HG03520 (cell line): ENCODE results near the gene PCP4L1.
"Not testable (repeated sequence)": the region's sequence is repeated elsewhere in the genome, so short reads cannot be mapped to it uniquely, and the experiment has no call there.

Experiments used
- ATAC-seq: cut with Tn5 transposase; IDR thresholded peaks from one replicate; pipeline ENCODE4 v1.9.1; 2021; ENCODE audit warnings: mild to moderate bottlenecking, moderate library complexity; ENCODE audit not compliant: unreplicated experiment

Gene PCP4L1

DNA sequence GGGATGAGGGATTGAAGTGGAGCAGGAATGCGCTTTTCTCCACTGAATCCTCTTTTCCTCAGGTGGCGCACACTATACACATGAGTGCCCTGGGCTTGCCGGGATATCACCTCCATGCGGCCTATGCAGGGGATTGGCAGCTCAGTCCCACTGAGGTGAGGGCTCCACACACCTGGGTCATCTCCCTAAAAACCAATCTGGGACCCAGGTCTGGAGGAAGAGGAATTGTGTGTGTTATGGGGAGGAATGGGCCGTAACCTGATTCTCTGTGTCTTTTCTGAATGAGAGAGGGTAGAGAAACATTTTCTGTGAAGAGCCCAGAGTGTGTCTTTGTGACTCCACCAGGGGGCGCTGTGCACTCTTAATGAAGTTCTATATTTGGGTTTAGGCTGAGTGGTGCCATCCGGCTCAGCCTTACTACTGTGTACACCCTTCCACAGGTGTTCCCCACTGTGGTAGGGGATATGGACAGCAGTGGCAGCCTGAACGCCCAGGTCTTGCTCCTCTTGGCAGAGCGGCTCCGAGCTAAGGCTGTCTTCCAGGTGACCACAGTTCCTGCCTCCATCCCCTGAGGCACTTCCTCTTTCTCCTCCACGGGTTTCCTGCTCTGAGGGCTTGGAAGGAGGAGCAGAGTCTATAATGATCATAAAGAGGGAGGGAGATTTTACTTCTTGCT, 31.2 kb upstream of the PCP4L1 start:
- ATAC-seq: peak; percentile 34

DNA sequence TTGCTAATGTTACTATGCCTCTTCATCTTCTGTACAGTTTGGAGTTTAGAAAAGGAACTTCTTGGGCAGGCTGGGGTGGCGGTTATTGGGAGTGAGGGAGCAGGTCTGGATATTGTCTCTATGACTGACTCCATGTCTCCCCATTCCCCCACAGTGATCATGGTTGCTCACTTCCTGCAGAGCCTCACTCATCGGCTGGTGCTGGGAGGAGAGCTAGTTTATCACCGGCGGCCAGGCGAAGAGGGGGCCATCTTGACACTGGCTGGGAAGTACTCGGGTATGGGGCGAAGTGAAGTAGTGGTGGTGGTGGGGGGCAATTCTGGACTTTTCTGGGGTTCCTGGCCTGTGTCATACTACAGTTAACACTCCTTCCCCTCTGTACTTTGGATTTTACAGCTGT, 30.5 kb upstream of the PCP4L1 start:
- no peak for ATAC-seq

DNA sequence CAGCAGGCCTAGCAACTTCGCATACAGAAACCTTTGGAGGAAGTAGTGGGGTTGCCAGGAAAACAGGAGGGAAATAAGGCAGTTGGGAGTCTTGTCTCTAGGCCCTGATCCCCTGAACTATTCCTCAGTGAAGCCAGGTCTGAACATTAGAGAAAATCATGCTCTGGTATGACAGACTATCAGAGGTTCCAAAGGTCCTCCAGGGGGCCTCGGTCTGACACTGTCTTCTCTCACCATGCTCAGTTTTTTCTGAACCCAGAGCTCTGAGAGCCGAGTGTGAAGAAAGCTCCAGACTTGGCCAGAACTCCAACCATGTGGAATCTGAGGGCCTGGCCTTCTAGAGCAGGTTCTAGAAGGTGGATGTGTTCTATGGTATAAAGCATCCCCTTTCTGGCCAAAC, 28.6 kb upstream of the PCP4L1 start:
- ATAC-seq: no peak

DNA sequence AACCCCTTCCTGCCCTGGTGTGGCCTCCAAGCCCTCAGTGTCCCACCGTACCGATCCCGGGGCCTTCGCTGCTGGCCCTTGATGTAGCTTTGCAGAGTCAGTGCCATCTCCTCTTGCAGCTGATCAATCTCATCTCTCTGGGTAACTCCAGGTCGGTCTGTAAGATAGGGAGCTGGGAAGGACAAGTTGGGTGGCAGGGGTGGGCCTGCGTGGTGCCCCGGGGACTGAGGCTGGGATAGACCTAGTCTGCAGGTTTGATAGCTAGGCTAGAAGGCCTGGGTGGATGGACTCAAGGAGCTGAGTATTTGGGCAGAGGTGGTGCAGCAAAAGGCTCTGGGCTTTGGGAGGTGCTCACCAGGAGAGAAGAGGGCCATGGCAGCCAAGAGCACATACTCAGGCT, 27.8 kb upstream of the PCP4L1 start:
- ATAC-seq: no peak

DNA sequence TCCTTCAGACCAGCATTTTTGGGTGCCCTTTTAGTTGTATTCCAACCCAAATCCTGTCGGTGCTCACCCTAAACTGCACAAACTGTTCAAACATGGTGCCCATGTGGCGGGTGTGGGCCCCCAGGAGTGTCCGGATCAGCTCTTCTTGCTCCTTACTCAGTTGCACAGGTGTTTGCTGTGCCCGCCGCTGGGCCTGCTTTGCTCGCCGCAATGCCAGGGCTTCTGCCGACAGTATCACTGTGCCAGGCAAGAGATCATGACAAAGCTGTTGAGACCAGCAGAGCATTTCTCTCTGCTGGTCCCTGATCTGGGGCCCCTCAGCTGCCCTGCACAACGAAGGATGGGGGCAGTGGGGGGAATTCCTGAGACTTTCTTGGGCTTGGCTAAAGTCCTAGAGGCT, 25.4 kb upstream of the PCP4L1 start:
- no peak for ATAC-seq

DNA sequence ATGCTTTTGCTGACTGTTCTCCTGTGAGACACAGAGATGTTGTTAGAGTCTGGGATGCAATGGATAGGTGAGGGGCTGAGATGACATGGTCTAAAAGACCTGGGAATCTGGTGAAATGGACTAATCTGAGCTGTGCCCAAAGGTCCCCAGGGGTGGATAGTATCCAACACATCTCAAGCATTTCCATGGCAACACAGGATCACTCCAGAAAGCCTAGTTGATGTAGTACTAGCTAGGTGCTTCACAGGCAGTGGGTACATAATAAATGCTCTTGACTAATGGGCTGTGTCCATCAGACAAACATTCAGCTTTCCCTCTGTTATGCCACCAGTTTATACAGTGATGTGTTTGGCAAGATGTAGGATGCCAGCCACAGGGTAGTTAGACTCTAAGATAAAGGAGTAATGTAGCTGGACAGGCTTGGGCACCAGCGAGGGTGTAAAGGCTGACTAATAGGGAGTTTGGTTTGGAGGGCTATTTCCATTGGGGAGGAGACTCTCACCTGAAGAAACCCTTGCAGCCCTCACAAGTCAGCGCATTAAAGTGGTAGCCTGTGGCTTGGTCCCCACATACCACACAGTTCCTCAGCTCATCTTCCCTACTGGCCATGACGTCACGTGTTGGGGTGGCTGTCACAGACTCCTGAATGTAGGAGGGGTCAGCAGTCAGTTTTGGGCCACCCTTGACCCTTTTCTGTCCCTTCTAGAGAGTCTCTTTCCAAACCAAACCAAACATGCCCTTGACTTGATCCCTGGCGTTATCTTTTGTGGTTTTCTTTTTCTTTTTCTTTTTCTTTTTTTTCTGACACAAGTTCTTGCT, 22.4 kb upstream of the PCP4L1 start:
- ATAC-seq: no peak

DNA sequence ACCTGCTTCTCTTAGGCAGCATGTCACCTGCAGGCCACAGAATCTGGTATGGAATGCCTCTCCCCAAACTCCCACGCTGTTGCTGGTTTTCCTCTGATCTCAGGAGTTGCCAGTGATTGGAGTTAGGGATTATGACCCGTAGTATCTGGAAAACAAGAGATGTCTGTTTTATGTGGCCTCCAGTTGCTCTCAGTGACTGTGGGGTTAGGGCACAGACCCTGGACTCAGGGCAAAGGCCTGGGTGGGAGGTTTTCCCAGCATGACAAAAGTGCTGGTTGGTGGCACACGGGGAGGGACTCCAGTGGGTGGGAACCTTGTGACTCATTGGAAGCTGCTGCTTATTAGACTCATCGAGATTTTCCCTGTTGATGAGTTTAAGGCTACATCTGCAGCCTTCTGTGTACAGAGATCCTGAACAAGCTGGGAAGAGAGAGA, 20.5 kb upstream of the PCP4L1 start, which contains the start of gene NR1I3:
NR1I3 (minus strand) TSS at position 165 of the 435 bp plus-strand sequence. CDS start 1,638 bp downstream, outside the sequence.
- ATAC-seq: no peak

DNA sequence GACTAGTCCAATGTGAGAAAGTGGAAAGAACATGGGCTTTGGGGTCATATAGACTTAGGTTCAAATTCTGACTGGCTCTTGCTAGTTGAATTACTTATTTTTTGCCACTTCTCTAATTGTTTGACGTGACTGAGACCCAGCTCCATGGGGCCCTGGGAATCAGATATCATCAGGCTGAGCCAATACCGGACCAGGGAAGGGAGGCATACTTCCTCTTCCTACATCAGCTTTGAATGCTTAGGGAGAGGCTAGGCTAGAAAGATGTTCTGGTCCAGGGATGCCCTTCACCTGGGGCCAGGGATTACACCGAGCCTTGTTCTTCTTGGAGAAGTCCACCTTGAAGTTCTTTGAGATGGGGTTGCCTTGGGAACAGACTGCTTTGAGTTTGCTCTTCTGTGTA, 16.9 kb upstream of the PCP4L1 start:
- ATAC-seq: no peak

DNA sequence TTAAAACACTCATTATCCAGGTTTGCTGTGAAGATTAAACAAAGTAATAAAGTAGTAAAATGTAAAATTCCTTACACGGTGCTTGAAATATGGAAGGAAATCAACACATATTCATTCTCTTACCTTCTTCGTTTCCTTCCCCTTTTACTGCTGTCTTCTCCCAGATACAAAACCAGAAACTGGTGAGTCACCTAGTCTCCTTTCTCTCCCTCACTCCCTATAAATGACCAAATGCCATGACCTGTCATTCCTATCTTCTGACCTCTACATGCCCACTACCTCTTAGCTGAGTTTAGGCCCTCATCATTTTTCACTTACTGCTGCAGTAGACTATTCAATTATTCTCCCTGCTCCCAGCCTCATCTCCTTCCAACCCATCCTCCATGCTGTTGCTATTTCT, 16.2 kb upstream of the PCP4L1 start:
- ATAC-seq: no peak

DNA sequence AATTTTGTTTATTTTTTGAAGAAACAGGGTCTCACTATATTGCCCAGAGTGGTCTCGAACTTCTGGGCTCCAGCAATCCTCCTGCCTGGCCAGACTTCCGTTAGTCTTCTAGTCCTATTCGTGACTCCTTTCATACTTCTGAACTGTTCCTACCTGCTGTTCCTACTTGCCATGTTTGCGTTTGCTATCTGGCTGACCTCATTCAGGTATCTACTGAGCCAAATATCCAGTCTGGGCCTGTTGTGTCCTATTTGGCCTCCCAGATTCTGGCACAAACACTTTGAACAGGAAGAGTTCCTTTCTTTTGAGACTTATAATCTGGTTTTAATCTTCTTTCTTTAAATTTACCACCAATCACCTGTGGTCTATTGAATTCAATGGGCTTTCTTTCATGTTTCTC, 13.7 kb upstream of the PCP4L1 start:
- no peak for ATAC-seq

DNA sequence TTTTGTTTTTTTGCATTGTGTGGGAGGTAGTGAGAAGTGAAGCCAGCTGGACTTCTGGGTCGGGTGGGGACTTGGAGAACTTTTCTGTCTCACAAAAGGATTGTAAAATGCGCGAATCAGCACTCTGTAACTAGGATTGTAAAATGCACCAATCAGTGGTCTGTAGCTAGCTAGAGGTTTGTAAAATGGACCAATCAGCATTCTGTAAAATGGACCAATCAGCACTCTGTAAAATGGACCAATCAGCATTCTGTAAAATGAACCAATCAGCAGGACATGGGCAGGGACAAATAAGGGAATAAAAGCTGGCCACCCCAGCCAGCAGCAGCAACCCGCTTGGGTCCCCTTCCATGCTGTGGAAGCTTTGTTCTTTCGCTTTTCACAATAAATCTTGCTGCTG, 8.4 kb upstream of the PCP4L1 start:
- ATAC-seq: not testable (repeated sequence)

DNA sequence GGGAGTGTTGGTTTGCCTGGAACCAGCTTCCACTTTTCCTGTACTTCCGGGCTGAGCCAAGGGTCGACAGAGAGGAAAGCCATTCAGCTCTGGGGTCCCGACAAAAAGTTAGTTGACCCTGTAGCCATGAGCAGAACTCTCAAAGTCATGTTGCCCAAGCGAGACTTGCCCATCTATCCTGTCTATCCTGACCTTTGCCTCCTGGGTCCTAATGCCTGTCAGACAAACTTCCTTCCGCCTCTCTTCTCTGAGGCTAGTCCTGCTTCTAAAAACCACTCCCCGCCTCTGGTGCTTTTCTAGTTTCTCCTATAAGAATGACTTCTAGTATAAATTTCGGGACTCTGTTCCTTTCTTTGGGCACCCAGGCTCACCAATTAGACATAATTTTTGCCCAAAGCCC, 7.7 kb upstream of the PCP4L1 start:
- ATAC-seq: no peak

DNA sequence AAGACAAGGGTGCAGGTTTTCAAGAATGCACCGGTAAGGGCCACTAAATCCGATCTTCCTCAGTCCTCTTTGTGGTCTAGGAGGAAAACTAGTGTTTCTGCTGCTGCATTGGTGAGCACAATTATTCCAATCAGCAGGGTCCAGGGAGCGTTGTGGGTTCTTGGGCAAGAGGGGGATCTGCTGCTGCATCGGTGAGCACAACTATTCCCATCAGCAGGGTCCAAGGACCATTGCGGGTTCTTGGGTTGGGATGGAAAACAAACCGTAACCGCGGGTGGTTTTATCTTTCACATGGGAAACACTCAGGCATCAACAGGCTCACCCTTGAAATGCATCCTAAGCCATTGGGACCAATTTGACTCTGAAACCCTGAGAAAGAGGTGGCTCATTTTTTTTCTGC, 7.0 kb upstream of the PCP4L1 start:
- ATAC-seq: no peak

DNA sequence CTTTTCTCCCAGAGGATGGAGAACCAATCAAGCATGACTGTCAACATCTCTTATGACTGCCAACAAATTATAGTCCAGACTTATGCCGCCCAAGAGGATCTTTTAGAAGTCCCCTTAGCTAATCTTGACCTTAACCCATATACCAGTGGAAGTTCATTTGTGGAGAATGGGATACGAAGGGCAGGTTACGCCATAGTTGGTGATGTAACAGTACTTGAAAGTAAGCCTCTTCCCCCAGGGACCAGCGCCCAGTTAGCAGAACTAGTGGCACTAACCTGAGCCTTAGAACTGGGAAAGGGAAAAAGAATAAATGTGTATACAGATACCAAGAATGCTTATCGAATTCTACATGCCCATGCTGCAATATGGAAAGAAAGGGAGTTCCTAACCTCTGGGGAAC, 3.2 kb upstream of the PCP4L1 start:
- not testable (repeated sequence) for ATAC-seq

DNA sequence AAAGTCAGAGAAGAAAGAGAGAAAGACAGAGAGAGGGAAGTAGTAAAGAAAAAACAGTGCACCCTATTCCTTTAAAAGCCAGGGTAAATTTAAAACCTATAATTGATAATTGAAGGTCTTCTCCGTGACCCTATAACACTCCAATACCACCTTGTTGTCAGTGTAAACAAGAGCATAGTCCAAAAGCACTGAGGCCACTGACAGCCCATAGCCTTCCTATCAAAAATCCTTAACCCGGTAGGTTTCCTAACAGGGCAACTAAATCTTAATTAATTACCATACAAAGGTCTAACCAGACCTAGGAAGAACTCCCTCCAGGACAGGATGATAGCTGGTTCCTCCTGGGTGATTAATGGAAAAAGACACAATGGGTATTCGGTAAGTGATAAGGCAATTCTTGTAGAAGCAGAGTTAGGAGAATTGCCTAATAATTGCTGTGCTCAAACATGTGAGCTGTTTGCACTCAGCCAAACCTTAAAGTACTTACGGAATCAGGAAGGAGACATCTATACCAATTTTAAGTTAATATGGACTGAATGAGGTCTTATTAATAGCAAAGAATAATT, 2.5 kb upstream of the PCP4L1 start:
- ATAC-seq: not testable (repeated sequence)

DNA sequence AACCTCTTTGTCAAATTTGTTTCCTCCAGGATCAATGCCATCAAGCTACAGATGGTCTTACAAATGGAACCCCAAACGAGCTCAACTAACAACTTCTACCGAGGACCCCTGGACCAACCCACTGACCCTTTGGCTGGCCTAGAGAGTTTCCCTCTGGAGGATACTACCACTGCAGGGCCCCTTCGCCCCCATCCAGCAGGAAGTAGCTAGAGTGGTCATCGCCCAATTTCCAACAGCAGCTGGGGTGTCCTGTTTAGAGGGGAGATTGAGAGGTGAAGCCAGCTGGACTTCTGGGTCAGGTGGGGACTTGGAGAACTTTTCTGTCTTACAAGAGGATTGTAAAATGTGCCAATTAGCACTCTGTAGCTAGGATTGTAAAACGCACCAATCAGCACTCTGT, 1.4 kb upstream of the PCP4L1 start:
- not testable (repeated sequence) for ATAC-seq

DNA sequence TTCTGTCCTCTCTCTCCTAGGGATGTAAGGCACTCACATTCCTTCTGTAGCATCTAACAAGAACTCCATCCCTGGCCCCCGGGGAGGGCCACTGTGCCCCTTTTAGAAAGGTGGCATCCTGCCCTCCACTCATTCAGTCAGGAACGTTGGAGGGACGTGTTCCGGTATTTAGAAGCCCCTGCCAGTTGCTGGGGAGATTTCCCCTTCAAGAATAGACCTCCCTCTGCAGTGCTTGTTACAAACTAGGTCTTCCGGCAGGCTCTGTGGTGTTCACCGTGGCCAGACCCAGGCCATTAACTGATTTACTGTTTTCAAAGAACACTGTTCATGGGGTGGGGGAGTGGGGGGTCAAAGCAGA, 779 bp downstream of the PCP4L1 start:
- ATAC-seq: no peak

DNA sequence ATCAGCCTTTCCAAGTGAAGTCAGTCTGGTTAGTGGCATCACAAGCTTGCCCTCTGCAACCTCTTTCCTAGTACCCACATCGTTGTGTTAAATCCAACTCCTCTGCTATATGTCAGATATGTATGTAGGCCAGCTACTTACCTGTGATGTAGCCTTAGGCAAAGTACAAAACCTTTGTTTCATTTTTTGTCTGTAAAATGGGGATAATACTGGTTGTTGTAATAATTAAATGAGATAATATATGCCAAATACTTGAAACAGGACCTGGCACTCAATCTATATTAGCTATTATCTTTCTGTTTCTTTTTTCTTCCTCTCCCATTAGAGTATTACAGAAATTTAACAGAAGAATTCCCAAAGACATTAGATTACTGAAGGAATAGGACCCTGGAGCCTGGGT, 1.2 kb downstream of the PCP4L1 start:
- ATAC-seq: no peak

DNA sequence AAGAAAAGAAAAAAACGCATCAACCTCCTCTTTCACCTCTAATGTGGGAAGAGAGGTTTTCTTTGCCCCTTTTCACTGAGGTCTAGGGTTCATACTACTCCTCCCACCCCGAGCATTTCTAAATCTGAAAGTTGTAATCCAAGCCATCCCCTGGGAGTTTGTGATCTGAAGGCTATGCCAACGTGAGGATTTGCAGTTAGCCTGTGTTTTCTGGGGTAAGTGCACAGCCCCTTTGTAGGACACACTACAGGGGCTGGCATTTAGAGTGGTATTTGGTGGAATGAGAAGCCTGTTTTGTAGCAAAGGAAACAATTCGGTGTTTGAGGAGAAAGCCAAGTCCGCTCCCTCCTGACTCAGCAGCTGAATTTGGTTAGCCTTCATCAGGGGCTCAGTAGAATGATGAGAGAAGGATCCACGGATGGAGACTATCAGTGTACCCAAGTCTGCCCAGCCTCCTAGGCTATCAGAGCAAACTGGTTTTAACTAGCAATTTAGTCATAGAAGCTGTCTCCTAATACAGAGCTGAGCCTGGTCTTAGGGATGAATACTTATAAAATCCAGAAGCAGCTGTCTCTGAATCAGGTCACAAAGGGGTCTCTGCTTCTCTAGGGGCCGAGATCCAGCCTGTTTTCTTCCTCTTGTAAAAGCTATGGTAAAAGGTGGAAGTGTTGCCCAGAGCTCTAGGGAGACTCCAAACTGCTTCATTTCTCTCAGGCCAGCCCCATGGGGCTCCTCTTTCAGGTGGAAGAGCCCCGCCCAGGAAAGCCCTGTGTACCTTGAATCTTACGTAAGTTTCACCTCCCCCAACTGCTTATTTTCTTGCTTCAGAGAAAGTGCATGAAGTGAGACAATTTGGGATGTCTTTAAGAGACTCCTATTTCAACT, 2.1 kb downstream of the PCP4L1 start:
- ATAC-seq: no peak

DNA sequence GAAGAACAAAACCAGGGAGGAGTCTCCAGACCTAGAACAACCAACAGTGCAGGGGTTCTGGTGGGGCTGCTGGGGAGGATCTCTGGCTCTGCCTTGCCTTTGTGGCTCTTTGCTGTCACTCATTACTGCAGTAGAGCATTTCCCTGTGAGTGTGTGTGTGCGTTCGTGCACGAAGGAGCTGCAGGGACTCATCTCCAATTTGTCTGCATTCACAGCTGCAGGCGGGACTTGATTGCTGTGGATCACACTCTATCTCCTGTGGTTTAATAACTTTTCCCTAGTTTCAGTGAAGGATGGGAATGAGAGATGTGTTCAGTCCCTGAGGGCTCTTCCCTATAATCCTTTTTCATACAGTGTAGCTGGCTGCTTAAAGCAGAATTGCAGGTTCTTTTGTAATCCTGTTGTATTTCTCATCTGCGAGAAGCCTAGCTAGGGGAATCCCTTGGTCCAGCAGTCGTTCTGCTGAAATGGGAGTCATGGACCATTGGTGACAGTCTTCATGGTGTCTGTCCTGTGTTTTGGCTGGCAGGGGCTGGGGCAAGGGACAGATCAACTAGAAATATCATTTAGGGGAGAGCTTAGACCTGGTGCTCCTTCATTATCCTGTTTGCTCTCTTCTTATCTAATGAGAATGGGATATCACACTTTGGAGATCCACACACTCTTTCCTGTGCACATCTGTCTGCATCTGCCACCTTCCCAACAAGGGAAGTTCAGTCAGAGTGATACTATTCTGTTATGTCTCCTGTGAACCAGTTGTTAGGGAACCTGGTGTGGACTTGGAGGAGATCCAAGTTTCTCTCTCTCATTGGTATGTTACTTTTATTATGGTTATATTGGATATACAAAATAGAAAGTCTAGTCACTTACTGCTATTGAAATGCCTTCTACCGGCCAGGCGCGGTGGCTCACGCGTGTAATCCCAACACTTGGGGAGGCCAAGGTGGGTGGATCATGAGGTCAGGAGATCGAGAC, 3.0 kb downstream of the PCP4L1 start:
- no peak for ATAC-seq
